PC-3 (cell line): ENCODE data around the gene HS3ST5. TPM values are rescaled to one million over a fixed set of nuclear protein-coding genes. Genes with fewer than 3 reads are reported as not detected.

Source experiments
- ATAC-seq: fragments of 200-7000 bp; cut with Tn5 transposase; 2 replicates; pipeline ENCODE4 v1.9.1; 2020; ENCODE audit warnings: mild to moderate bottlenecking, moderate library complexity
- BruUV-seq: library from RNA; stranded (reverse); fragments of 400-500 nt; replicated peaks from 2 replicates; lab custom pipeline; 2021; lab: Mats Ljungman, UMichigan
- CTCF ChIA-PET: fragments of 300-600 bp; sonication (Branson Sonifier 250); formaldehyde crosslinking; loops from one replicate; lab custom pipeline; 2022; ENCODE audit warnings: antibody characterized with exemption; lab: Charles Lee
- POLR2A ChIA-PET: fragments of 300-600 bp; sonication (Branson Sonifier 250); formaldehyde crosslinking; loops from one replicate; lab custom pipeline; 2022; ENCODE audit warnings: antibody characterized with exemption; ENCODE audit not compliant: unreplicated experiment; lab: Charles Lee
- DNase-seq: peaks from one replicate; pipeline ENCODE4 v3.0.0-alpha.2; 2015
- H2AFZ ChIP-seq: fragments of 300-600 bp; sonication (generic); 2 replicates; pipeline ENCODE4 v1.6.0; 2016; ENCODE audit warnings: antibody characterized with exemption, low read length
- H3F3A ChIP-seq: fragments of 300-600 bp; sonication (generic); one replicate; pipeline ENCODE4 v1.6.0; 2017; ENCODE audit warnings: antibody characterized with exemption, low read length, control low read depth, mild to moderate bottlenecking; ENCODE audit not compliant: unreplicated experiment
- H3K27ac ChIP-seq: fragments of 300-600 bp; sonication (generic); 2 replicates; pipeline ENCODE4 v1.5.1; 2016; ENCODE audit warnings: mild to moderate bottlenecking, low read length
- H3K27me3 ChIP-seq: fragments of 300-600 bp; sonication (generic); 2 replicates; pipeline ENCODE4 v1.6.1; 2016; ENCODE audit warnings: low read length, mixed read lengths
- H3K36me3 ChIP-seq: fragments of 300-600 bp; sonication (generic); 2 replicates; pipeline ENCODE4 v1.6.1; 2016; ENCODE audit warnings: low read depth, mixed run types, low read length, mixed read lengths
- H3K4me1 ChIP-seq: fragments of 300-600 bp; sonication (generic); 2 replicates; pipeline ENCODE4 v1.5.1; 2016; ENCODE audit warnings: low read length; ENCODE audit not compliant: insufficient read depth
- H3K4me2 ChIP-seq: fragments of 300-600 bp; sonication (generic); 2 replicates; pipeline ENCODE4 v1.6.0; 2016; ENCODE audit warnings: low read length
- H3K4me3 ChIP-seq: fragments of 300-600 bp; sonication (generic); 2 replicates; pipeline ENCODE4 v1.5.1; 2016; ENCODE audit warnings: mild to moderate bottlenecking, low read length, mixed read lengths
- H3K79me2 ChIP-seq: fragments of 300-600 bp; sonication (generic); 2 replicates; pipeline ENCODE4 v1.6.1; 2017; ENCODE audit warnings: low read length, mixed read lengths
- H3K9ac ChIP-seq: fragments of 300-600 bp; sonication (generic); 2 replicates; pipeline ENCODE4 v1.6.0; 2016; ENCODE audit warnings: mild to moderate bottlenecking, low read length
- H3K9me2 ChIP-seq: fragments of 300-600 bp; sonication (generic); replicated peaks from 2 replicates; pipeline ENCODE4 v1.6.1; 2016; ENCODE audit warnings: mixed run types, low read length, mixed read lengths
- H3K9me3 ChIP-seq: fragments of 300-600 bp; sonication (generic); 2 replicates; pipeline ENCODE4 v1.6.1; 2016; ENCODE audit warnings: low read length, mixed read lengths
- H4K20me1 ChIP-seq: fragments of 300-600 bp; sonication (generic); 2 replicates; pipeline ENCODE4 v1.6.1; 2016; ENCODE audit warnings: low read length, mixed read lengths
- CTCF ChIP-seq: fragments of 300-600 bp; sonication (generic); conservative IDR thresholded peaks from 2 replicates; pipeline ENCODE4 v1.5.1; 2017; ENCODE audit warnings: antibody characterized with exemption, low read depth, mild to moderate bottlenecking, low read length
- EZH2 ChIP-seq: fragments of 300-600 bp; sonication (generic); IDR thresholded peaks from one replicate; pipeline ENCODE4 v1.6.1; 2017; ENCODE audit warnings: antibody characterized with exemption, mild to moderate bottlenecking, low read length; ENCODE audit not compliant: unreplicated experiment
- EZH2phosphoT487 ChIP-seq: fragments of 300-600 bp; sonication (generic); IDR thresholded peaks from 2 replicates; pipeline ENCODE4 v1.6.1; 2018; ENCODE audit warnings: mild to moderate bottlenecking, antibody characterized with exemption, low read length, borderline replicate concordance
- intact Hi-C: fragments of 100-400 bp; cut with micrococcal nuclease; formaldehyde crosslinking; loops from 2 replicates; pipeline ENCODE4 v1.9.0; 2023
- total RNA-seq: library from RNA; depleted of rRNA; stranded (reverse); fragments of >200 nt; gene quantifications from 2 replicates; pipeline ENCODE4 v1.2.3, GENCODE V29; 2014

Gene HS3ST5
- total RNA-seq, 1 experiment from 2014 or later = 1.2 TPM

- H3F3A ChIP-seq = no peaks in the 10 kb centered on the region
- no TSS peak for BruUV-seq
- POLR2A ChIA-PET = no interaction called here
- no peaks in the 10 kb centered on the region for H3K4me1 ChIP-seq
- H3K79me2 ChIP-seq = no peaks in the 10 kb centered on the region
- no peak overlapping the region for H3K9ac ChIP-seq
- no peaks in the 10 kb centered on the region for H3K27me3 ChIP-seq
- no peaks in the 10 kb centered on the region for H3K9me2 ChIP-seq
- no peak overlapping the region for H3K4me3 ChIP-seq
- intact Hi-C loops = no loop called here
- no peaks in the 10 kb centered on the region for H3K36me3 ChIP-seq
- no peaks in the 10 kb centered on the region for H4K20me1 ChIP-seq
- no peak for DNase-seq
- TF ChIP-seq EZH2phosphoT487 (no peak), CTCF (no peak), EZH2 (no peak)
- no peak overlapping the region for H3K27ac ChIP-seq
- H3K9me3 ChIP-seq = no peaks in the 10 kb centered on the region
- no peak overlapping the region for H3K4me2 ChIP-seq
- no peak overlapping the region for H2AFZ ChIP-seq
- ATAC-seq = no peak
- CTCF ChIA-PET = no interaction called here
Measured at GRCh38 chr6:114290864-114291263, 52.0 kb downstream of the HS3ST5 start.

- H3K9ac ChIP-seq = no peak overlapping the region
- H3K9me2 ChIP-seq = no peaks in the 10 kb centered on the region
- TF ChIP-seq EZH2phosphoT487 (no peak), CTCF (no peak), EZH2 (no peak)
- ChIA-PET POLR2A (interaction anchor here (0.6 kb wide), 1 partner anchor 11 kb away, joined by 9 read pairs; no protein-coding TSS in a partner anchor), CTCF (no interaction called here)
- H3K4me2 ChIP-seq = no peak overlapping the region
- no peaks in the 10 kb centered on the region for H4K20me1 ChIP-seq
- ATAC-seq = no peak
- H3K4me1 ChIP-seq = peaks cover 6% of the 10 kb centered on the region; the same call in 1 of the 2 replicates
- no peak overlapping the region for H3K4me3 ChIP-seq
- no peak overlapping the region for H2AFZ ChIP-seq
- no TSS peak for BruUV-seq
- no peaks in the 10 kb centered on the region for H3F3A ChIP-seq
- no peaks in the 10 kb centered on the region for H3K27me3 ChIP-seq
- no peak overlapping the region for H3K27ac ChIP-seq
- no peaks in the 10 kb centered on the region for H3K36me3 ChIP-seq
- no peaks in the 10 kb centered on the region for H3K9me3 ChIP-seq
- no peaks in the 10 kb centered on the region for H3K79me2 ChIP-seq
- intact Hi-C loops = no loop called here
- DNase-seq = no peak
Measured at GRCh38 chr6:114288701-114289495, 53.9 kb downstream of the HS3ST5 start.

DNA sequence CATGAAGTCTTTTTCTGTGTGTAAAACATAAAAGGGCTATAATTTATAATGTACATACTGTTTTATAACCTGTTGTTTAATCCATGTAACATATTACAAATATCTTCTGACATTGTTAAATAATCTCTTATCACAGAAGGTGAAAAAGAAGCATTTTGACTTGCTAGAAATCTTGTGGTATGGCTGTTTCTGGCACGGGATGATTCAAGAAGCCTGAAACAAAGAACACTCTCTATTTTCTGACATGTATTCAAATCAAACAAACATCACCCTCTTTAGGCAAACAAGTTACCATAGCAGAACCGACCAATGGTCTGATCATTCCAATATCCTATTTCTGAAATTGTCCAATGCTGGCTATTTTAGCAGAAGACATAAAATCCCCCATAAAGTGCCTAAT lies 55.4 kb downstream of the HS3ST5 start:
- ATAC-seq = no peak
- no peak overlapping the region for H3K27ac ChIP-seq
- H2AFZ ChIP-seq = no peak overlapping the region
- no peaks in the 10 kb centered on the region for H3K9me3 ChIP-seq
- H3K36me3 ChIP-seq = no peaks in the 10 kb centered on the region
- no peaks in the 10 kb centered on the region for H3K79me2 ChIP-seq
- no peaks in the 10 kb centered on the region for H3K9me2 ChIP-seq
- H3K4me2 ChIP-seq = no peak overlapping the region
- intact Hi-C loops = no loop called here
- H3K4me3 ChIP-seq = no peak overlapping the region
- H3K9ac ChIP-seq = no peak overlapping the region
- H4K20me1 ChIP-seq = no peaks in the 10 kb centered on the region
- peaks cover 8% of the 10 kb centered on the region; the same call in 1 of the 2 replicates for H3K4me1 ChIP-seq
- BruUV-seq = no TSS peak
- TF ChIP-seq EZH2 (no peak), CTCF (no peak), EZH2phosphoT487 (no peak)
- H3F3A ChIP-seq = no peaks in the 10 kb centered on the region
- no peak for DNase-seq
- ChIA-PET CTCF (no interaction called here), POLR2A (no interaction called here)
- H3K27me3 ChIP-seq = no peaks in the 10 kb centered on the region
